Thymus (tissue), 11 donors: ENCODE data around the gene RAPGEF4. TPM values are rescaled to one million over a fixed set of nuclear protein-coding genes. Genes with fewer than 3 reads are reported as not detected.

ENCODE experiments used
- DNase-seq, 9 donors: peaks; one replicate each; pipeline ENCODE4 v3.0.0-alpha.2; 2013; ENCODE audit warnings: low spot score in 9 of 9, low read depth in 6 of 9, missing footprints in 1 of 9
- H3K27ac ChIP-seq, 2 donors: one replicate each; pipeline ENCODE4 v1.5.1; 2013; ENCODE audit warnings: control low read depth in 1 of 2, low read depth in 1 of 2, low read length in 1 of 2, mild to moderate bottlenecking in 1 of 2, moderate library complexity in 1 of 2
- H3K27me3 ChIP-seq, 2 donors: one replicate each; pipeline ENCODE4 v1.5.1; 2013; ENCODE audit warnings: low read length in 1 of 2; ENCODE audit not compliant: control insufficient read depth in 2 of 2, insufficient read depth in 1 of 2
- H3K36me3 ChIP-seq, 2 donors: one replicate each; pipeline ENCODE4 v1.5.1; 2013; ENCODE audit warnings: low read length in 1 of 2, mild to moderate bottlenecking in 1 of 2, moderate library complexity in 1 of 2; ENCODE audit not compliant: control insufficient read depth in 2 of 2, insufficient read depth in 2 of 2
- H3K4me1 ChIP-seq, 2 donors: one replicate each; pipeline ENCODE4 v1.5.1; 2013; ENCODE audit warnings: low read length in 2 of 2; ENCODE audit not compliant: control insufficient read depth in 2 of 2, insufficient read depth in 2 of 2
- H3K4me3 ChIP-seq, 2 donors: one replicate each; pipeline ENCODE4 v1.5.1; 2013; ENCODE audit warnings: low read length in 2 of 2, control low read depth in 1 of 2, mild to moderate bottlenecking in 1 of 2
- H3K9me3 ChIP-seq, 2 donors: one replicate each; pipeline ENCODE4 v1.5.1; 2013; ENCODE audit warnings: low read length in 1 of 2, mild to moderate bottlenecking in 1 of 2; ENCODE audit not compliant: control insufficient read depth in 2 of 2, insufficient read depth in 1 of 2
- WGBS: extraction: QIAGEN DNeasy Blood & Tissue Kit; methylation state at CpG from one replicate; pipeline ENCODE4 v1.1.7; 2013; 5-methylcytosine and 5-hydroxymethylcytosine counted together
- polyA plus RNA-seq: library from polyadenylated mRNA; stranded (reverse); fragments of 200-250 nt; gene quantifications from one replicate; pipeline ENCODE4 v1.2.3, GENCODE V29; 2013
- total RNA-seq: library from RNA; stranded (reverse); fragments of 120-200 nt; gene quantifications from one replicate; pipeline ENCODE4 v1.2.4, GENCODE V29; 2013
- donor health status: healthy.

RAPGEF4 gene
- total and polyA plus RNA-seq, 2 donors: 2.0 to 3.6 TPM

DNA sequence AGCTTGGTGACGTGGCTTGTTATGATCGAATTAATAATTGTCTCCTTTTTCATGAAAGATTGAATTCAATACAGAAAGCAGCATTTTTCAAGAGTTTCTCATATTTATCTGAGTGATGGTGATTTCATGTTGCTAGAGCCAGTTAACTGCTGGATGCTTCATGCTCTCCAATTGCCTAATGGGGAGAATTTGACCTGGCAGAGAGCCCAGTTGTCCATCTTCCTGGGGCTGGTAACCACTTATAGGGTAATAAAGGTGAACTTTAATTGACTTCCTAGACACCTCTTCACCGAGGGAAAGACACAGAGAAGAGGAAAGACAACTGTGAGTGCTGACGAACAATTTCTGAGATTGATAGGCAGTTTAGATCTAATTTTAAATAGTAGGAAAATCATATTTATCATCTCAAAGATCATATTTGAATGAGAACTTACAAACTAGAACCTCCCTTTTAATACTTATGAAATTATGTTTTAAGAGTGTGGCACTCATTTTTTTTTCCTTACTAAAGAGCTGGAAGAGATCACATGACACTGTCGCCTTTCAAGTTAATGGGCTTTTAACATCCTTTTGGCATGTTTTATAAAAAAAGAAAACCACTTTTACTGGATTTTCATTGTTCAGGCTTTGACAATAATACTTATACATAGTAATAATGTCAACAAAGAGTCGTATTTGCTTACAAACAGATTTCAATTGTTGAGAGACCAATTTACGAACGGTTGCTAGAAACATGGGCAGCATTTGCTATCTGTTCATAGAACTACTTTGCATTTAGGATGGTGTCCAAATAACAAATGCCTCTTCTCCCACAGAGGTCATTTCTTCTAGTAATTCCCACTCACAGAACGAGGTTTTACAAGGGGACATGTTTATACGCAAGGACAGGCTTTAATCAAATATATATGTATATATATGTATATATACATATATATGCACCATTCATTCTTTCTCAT is 153.3 kb downstream of the RAPGEF4 start:
- Histone ChIP-seq H3K27me3 (peaks cover 0 to 4% of the 10 kb centered on the region in 2 donors), H3K4me3 (no peak overlapping the region), H3K36me3 (no peaks in the 10 kb centered on the region), H3K9me3 (no peaks in the 10 kb centered on the region), H3K4me1 (peaks cover 4 to 5% of the 10 kb centered on the region in 2 donors), H3K27ac (no peak overlapping the region)
- WGBS: 95% methylated on average over 10 of the region's 10 CpGs
- DNase-seq: no peak

DNA sequence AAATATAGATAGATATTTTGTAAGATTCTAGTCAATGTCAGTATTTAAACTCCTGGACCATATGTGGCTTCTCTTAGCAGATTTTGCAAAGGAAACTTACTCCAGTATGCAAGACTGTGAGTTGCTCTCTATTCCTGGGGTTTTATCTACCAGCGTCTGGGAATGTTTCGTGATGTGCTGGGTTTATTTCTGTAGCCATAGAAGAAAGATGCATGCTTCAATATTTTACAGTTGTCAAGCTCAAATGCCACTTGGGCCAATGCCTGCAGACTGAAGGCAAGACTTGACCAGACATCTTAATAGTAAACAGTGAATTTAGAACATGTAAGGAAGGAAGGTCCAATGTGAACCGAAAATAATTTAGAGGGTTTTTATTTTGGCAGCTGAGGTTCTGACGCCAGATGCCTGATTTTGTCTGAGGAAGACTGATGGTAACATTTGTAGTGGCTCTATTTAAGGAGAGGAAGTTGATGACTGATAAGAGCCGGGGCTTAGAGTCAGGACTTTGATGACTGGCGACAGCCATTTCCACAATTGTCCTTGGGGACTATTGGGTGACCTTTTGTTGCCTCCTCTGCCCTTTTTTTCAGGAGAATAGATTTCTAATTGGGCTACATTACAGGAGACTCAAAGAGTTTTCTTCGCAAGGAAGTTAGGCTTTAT is 154.3 kb downstream of the RAPGEF4 start:
- H3K4me3 ChIP-seq: no peak overlapping the region
- WGBS: 44% methylated on average over 7 of the region's 7 CpGs
- no peaks in the 10 kb centered on the region for H3K9me3 ChIP-seq
- no peak for DNase-seq
- peaks cover 0 to 4% of the 10 kb centered on the region in 2 donors for H3K27me3 ChIP-seq
- peaks cover 4 to 7% of the 10 kb centered on the region in 2 donors for H3K4me1 ChIP-seq
- H3K36me3 ChIP-seq: no peaks in the 10 kb centered on the region
- H3K27ac ChIP-seq: no peak overlapping the region

DNA sequence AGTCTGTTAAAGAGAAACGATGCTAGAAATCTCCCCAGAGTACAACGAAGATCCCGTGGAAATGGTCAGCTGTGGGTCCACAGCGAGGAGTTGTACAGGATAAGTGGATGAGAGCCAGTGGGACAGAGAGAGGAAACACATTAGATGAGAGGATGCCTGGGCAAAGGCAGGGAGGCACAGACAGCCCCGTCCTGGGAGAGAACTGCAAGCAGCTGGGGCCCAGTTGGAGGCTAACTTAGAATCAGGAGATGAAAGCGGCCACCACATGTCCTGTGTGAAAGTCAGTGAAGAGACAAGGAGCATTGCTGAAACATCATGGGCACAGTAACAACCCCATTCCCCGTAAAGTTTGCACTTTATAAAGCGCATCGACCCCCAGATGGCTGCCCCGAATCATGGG is 157.5 kb downstream of the RAPGEF4 start:
- Histone ChIP-seq H3K4me3 (no peak overlapping the region), H3K36me3 (no peaks in the 10 kb centered on the region), H3K27ac (no peak overlapping the region), H3K9me3 (no peaks in the 10 kb centered on the region), H3K4me1 (peaks cover 4 to 10% of the 10 kb centered on the region in 2 donors), H3K27me3 (peaks cover 0 to 4% of the 10 kb centered on the region in 2 donors)
- WGBS: 97% methylated on average over 10 of the region's 10 CpGs
- DNase-seq: no peak

DNA sequence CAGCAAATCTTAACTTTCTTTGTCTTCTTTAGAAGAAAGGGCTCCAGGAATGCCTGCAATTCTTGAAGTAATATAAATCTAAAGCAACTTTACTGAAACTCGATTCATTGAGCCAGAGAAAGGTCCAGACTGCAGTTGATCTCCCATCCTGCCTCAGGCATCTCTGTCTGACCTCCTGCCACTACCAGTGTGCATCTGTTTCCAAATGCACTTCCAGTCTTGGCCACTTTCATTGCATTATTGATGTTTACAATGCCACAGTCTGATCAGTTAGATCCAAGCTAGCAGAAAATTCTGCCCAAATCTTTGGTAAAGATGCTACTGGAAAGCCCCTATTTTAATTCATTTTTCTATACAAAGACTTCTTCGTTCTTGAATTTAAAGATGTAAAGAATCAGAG is 158.0 kb downstream of the RAPGEF4 start:
- Histone ChIP-seq H3K27ac (no peak overlapping the region), H3K4me1 (peaks cover 4 to 10% of the 10 kb centered on the region in 2 donors), H3K27me3 (peaks cover 0 to 4% of the 10 kb centered on the region in 2 donors), H3K9me3 (no peaks in the 10 kb centered on the region), H3K36me3 (no peaks in the 10 kb centered on the region), H3K4me3 (no peak overlapping the region)
- DNase-seq: no peak
- WGBS: 94% methylated on average over 2 of the region's 2 CpGs

DNA sequence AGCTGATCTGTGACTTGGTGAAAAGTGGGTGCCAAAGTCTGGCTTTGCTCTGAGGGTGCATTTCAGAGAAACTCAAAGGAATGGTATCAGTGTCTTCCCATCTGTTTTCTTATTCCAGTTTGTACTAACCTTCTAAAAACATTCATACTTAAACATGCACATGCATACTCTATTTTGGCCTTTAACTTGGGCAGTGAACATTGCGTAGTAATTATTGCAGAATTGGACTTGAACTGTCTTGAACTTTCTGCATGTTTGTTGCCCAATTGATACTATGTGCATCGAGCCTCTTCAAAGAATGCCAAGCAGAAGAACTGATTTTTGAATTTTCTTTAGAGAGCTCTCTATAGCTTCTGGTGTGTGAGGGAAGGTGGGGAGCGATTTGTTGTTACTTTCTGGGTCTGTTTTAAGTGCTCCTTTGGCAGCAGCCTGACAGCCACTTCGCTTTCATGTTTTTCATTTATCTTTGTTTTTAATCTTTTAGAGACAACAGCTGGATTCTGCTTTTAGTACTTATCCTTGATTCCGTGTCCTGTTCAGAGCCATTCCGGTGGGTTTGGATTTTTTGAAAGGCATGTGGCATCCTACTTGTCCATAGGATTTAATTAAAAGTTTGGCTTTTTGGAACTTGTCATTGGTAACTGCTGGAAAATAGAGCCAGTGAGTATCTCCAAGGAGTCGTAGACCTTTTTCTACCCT is 159.2 kb downstream of the RAPGEF4 start:
- H3K4me3 ChIP-seq: no peak overlapping the region
- no peaks in the 10 kb centered on the region for H3K36me3 ChIP-seq
- no peaks in the 10 kb centered on the region for H3K9me3 ChIP-seq
- H3K27me3 ChIP-seq: peaks cover 0 to 4% of the 10 kb centered on the region in 2 donors
- no peak overlapping the region for H3K27ac ChIP-seq
- DNase-seq: no peak
- peaks cover 4 to 9% of the 10 kb centered on the region in 2 donors for H3K4me1 ChIP-seq
- WGBS: 94% methylated on average over 7 of the region's 7 CpGs

DNA sequence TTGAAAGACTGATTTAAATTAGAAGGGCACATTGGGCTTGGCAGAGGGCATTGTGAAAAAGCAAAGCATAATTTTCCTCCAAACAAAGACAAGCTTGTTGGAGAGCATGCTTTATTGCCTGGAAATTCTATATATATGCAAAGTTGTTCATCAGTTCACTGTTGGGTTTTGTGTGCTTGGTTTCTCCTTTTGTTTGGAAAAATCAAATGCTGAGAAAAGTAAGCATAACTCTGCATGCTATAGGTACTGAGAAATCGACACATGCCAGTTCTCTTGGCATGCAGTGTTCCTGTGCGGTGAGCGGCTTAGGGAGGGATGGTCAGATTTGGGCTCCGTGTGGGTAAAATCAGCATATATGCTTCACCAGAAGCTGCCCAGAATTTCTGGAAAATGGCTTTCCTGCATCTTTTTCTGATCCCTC is 161.0 kb downstream of the RAPGEF4 start:
- Histone ChIP-seq H3K4me1 (peaks cover 0 to 5% of the 10 kb centered on the region in 2 donors), H3K9me3 (no peaks in the 10 kb centered on the region), H3K27ac (no peak overlapping the region), H3K4me3 (no peak overlapping the region), H3K36me3 (no peaks in the 10 kb centered on the region), H3K27me3 (peaks cover 0 to 4% of the 10 kb centered on the region in 2 donors)
- WGBS: 96% methylated on average over 4 of the region's 4 CpGs
- DNase-seq: no peak

DNA sequence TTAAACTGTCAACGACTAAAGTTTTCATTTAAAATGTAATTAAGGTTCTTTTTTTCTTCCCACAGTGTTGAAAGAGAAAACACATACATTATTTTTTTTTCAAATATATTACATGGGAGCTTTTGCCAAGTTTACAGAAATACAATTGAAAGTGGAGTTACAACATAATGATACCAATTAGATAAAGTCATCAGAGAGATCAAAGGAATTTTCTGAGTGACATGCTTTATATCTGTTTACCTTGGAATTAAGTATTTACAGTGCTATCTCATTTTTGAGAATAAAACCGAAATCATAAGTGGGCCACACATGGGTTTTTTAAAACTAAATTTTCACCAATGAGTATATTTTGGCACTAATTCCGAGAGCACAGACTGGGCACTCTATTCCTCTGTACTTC is 165.2 kb downstream of the RAPGEF4 start:
- Histone ChIP-seq H3K4me3 (no peak overlapping the region), H3K27me3 (no peaks in the 10 kb centered on the region), H3K4me1 (peaks cover 0 to 7% of the 10 kb centered on the region in 2 donors), H3K36me3 (no peaks in the 10 kb centered on the region), H3K27ac (no peak overlapping the region), H3K9me3 (no peaks in the 10 kb centered on the region)
- no peak for DNase-seq
- WGBS: 95% methylated on average over 3 of the region's 3 CpGs

DNA sequence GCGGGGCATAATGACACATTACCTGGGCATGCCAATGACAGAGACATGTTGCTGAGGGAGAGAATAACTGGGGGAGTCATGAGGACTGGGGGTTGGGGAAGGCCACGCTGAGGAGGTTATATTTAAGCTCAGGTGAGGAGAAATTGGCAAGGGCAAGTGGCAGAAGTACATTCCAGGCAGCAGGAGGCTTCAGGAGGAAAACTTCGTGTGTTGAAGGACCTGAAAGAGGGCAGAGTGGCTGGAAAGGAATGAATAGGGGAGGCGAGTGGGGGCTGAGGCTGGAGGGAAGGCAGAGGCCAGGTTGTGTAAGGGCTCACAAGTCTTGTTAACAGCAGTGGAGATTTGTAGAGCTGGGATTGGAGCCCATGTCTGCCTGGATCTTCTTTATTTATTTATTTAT is 166.3 kb downstream of the RAPGEF4 start:
- Histone ChIP-seq H3K4me3 (no peak overlapping the region), H3K36me3 (no peaks in the 10 kb centered on the region), H3K9me3 (no peaks in the 10 kb centered on the region), H3K27ac (no peak overlapping the region), H3K27me3 (no peaks in the 10 kb centered on the region), H3K4me1 (peaks cover 0 to 13% of the 10 kb centered on the region in 2 donors)
- WGBS: 96% methylated on average over 4 of the region's 4 CpGs
- DNase-seq: no peak
